NT2/D1 (cell line): ENCODE results near the gene CYP39A1.

Source experiments
- SUZ12 ChIP-seq: IDR thresholded peaks from 2 replicates; pipeline ENCODE4 v1.6.1; 2011; ENCODE audit not compliant: insufficient read length, insufficient read depth; ENCODE audit errors: extremely low read depth
- YY1 ChIP-seq: IDR thresholded peaks from 2 replicates; pipeline ENCODE4 v1.6.1; 2011; ENCODE audit not compliant: insufficient read length, insufficient read depth

- TF ChIP-seq SUZ12 (no peak), YY1 (no peak)
Measured at GRCh38 chr6:46583081-46583480, 69.5 kb downstream of the CYP39A1 start.
